DND-41 (cell line): ENCODE measurements around the gene EMX2.

Source experiments
- ATAC-seq: fragments of 200-7000 bp; cut with Tn5 transposase; 3 replicates; pipeline ENCODE4 v1.9.1; 2021; ENCODE audit warnings: low read depth; ENCODE audit not compliant: insufficient read depth
- DNase-seq: peaks from one replicate; pipeline ENCODE4 v3.0.0-alpha.2; 2020
- H2AFZ ChIP-seq: 2 replicates; pipeline ENCODE4 v1.6.0; 2012; ENCODE audit warnings: low read depth, low read length
- H3K27ac ChIP-seq: 2 replicates; pipeline ENCODE4 v1.5.1; 2012; ENCODE audit warnings: low read length, inconsistent platforms
- H3K27me3 ChIP-seq: fragments of 200-600 bp; sonication (generic); 2 replicates; pipeline ENCODE4 v1.6.0; 2012; ENCODE audit warnings: low read length, mild to moderate bottlenecking, inconsistent platforms; ENCODE audit not compliant: insufficient read depth, poor library complexity
- H3K36me3 ChIP-seq: 2 replicates; pipeline ENCODE4 v1.5.1; 2012; ENCODE audit warnings: low read length, inconsistent platforms; ENCODE audit not compliant: insufficient read depth
- H3K4me1 ChIP-seq: 2 replicates; pipeline ENCODE4 v1.5.1; 2012; ENCODE audit warnings: mild to moderate bottlenecking, low read length; ENCODE audit not compliant: insufficient read depth
- H3K4me2 ChIP-seq: 2 replicates; pipeline ENCODE4 v1.6.0; 2012; ENCODE audit warnings: mild to moderate bottlenecking, moderate library complexity, low read length, inconsistent platforms; ENCODE audit not compliant: insufficient read depth
- H3K4me3 ChIP-seq, 2 experiments: fragments of 200-600 bp in 1 of 2; shearing (Covaris generic) in 1 of 2; 2 replicates each; pipeline ENCODE4 v1.5.1; 2012 to 2016; ENCODE audit warnings: inconsistent platforms in 2 of 2, low read length in 2 of 2, mild to moderate bottlenecking in 2 of 2, low read depth in 1 of 2, moderate library complexity in 1 of 2
- H3K79me2 ChIP-seq: 2 replicates; pipeline ENCODE4 v1.6.0; 2012; ENCODE audit warnings: low read length, inconsistent platforms; ENCODE audit not compliant: insufficient read depth
- H3K9ac ChIP-seq: 2 replicates; pipeline ENCODE4 v1.6.0; 2012; ENCODE audit warnings: low read depth, mild to moderate bottlenecking, inconsistent platforms, low read length, moderate library complexity
- H3K9me3 ChIP-seq: 2 replicates; pipeline ENCODE4 v1.5.1; 2012; ENCODE audit warnings: low read length, moderate library complexity, mild to moderate bottlenecking, inconsistent platforms; ENCODE audit not compliant: insufficient read depth, severe bottlenecking
- H4K20me1 ChIP-seq: 2 replicates; pipeline ENCODE4 v1.6.0; 2012; ENCODE audit warnings: low read length; ENCODE audit not compliant: insufficient read depth
- EZH2 ChIP-seq: IDR thresholded peaks from 3 replicates; pipeline ENCODE4 v1.6.1; 2012; ENCODE audit warnings: borderline replicate concordance, low read depth, mild to moderate bottlenecking, moderate library complexity, low read length, inconsistent platforms; ENCODE audit not compliant: severe bottlenecking
- TF ChIP-seq, protein P1 (sequence below): IDR thresholded peaks from 2 replicates; pipeline ENCODE4 v1.5.1; 2012; ENCODE audit warnings: borderline replicate concordance, low read length, moderate library complexity, mild to moderate bottlenecking; ENCODE audit not compliant: poor library complexity, severe bottlenecking; ENCODE audit errors: extremely low read depth

Gene EMX2

GRCh38 chr10:117563780-117564179 lies 21.2 kb downstream of the EMX2 start:
- no peak overlapping the region for H3K4me2 ChIP-seq
- H3K9me3 ChIP-seq = no peaks in the 10 kb centered on the region
- H3K4me3 ChIP-seq = no peak overlapping the region
- no peaks in the 10 kb centered on the region for H4K20me1 ChIP-seq
- H3K79me2 ChIP-seq = no peaks in the 10 kb centered on the region
- no peaks in the 10 kb centered on the region for H3K36me3 ChIP-seq
- no peak overlapping the region for H3K9ac ChIP-seq
- no peaks in the 10 kb centered on the region for H3K4me1 ChIP-seq
- no peak overlapping the region for H3K27ac ChIP-seq
- no peak for TF ChIP-seq EZH2
- TF ChIP-seq, protein P1, sequence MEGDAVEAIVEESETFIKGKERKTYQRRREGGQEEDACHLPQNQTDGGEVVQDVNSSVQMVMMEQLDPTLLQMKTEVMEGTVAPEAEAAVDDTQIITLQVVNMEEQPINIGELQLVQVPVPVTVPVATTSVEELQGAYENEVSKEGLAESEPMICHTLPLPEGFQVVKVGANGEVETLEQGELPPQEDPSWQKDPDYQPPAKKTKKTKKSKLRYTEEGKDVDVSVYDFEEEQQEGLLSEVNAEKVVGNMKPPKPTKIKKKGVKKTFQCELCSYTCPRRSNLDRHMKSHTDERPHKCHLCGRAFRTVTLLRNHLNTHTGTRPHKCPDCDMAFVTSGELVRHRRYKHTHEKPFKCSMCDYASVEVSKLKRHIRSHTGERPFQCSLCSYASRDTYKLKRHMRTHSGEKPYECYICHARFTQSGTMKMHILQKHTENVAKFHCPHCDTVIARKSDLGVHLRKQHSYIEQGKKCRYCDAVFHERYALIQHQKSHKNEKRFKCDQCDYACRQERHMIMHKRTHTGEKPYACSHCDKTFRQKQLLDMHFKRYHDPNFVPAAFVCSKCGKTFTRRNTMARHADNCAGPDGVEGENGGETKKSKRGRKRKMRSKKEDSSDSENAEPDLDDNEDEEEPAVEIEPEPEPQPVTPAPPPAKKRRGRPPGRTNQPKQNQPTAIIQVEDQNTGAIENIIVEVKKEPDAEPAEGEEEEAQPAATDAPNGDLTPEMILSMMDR = no peak
- ATAC-seq (no peak), DNase-seq (no peak)
- no peak overlapping the region for H2AFZ ChIP-seq
- H3K27me3 ChIP-seq = no peaks in the 10 kb centered on the region

- H4K20me1 ChIP-seq = no peaks in the 10 kb centered on the region
- H3K79me2 ChIP-seq = no peaks in the 10 kb centered on the region
- no peak overlapping the region for H3K4me2 ChIP-seq
- ATAC-seq = no peak
- H3K9me3 ChIP-seq = no peaks in the 10 kb centered on the region
- no peak overlapping the region for H3K27ac ChIP-seq
- no peaks in the 10 kb centered on the region for H3K27me3 ChIP-seq
- H3K36me3 ChIP-seq = no peaks in the 10 kb centered on the region
- no peak overlapping the region for H3K4me3 ChIP-seq
- TF ChIP-seq, protein P1 = no peak
- no peak for TF ChIP-seq EZH2
- DNase-seq = no peak
- no peak overlapping the region for H2AFZ ChIP-seq
- no peak overlapping the region for H3K9ac ChIP-seq
- H3K4me1 ChIP-seq = no peaks in the 10 kb centered on the region
Observed at GRCh38 chr10:117565068-117565467, 22.5 kb downstream of the EMX2 start.

- no peak for ATAC-seq
- no peaks in the 10 kb centered on the region for H3K36me3 ChIP-seq
Observed at GRCh38 chr10:117568334-117568733, 25.8 kb downstream of the EMX2 start.

More at GRCh38 chr10:117568334-117568733, 25.8 kb downstream of the EMX2 start:
- Histone ChIP-seq H2AFZ (no peak overlapping the region), H3K4me3 (no peak overlapping the region), H3K9ac (no peak overlapping the region), H3K9me3 (no peaks in the 10 kb centered on the region), H3K27me3 (no peaks in the 10 kb centered on the region), H3K4me1 (no peaks in the 10 kb centered on the region), H4K20me1 (no peaks in the 10 kb centered on the region), H3K79me2 (no peaks in the 10 kb centered on the region), H3K4me2 (no peak overlapping the region), H3K27ac (no peak overlapping the region)
- no peak for DNase-seq
- TF ChIP-seq EZH2 = no peak
- TF ChIP-seq, protein P1 = no peak
